ENCODE results near the gene C2CD4A.

DNA sequence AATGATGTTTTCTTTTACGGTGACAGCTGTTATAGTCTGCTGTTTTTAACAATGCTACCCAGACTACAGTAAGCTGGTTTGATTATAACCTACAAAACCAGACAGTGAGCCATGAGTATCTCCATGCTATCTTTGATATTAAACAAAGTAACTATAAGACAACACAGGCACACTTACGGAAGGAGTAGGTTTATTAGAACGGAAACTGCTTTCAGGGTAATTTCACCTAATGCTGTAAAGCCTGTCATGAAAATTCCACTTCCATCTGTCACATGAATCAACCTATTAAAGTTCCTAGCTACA is 39.6 kb upstream of the C2CD4A start:
- TF ChIP-seq, protein P1, sequence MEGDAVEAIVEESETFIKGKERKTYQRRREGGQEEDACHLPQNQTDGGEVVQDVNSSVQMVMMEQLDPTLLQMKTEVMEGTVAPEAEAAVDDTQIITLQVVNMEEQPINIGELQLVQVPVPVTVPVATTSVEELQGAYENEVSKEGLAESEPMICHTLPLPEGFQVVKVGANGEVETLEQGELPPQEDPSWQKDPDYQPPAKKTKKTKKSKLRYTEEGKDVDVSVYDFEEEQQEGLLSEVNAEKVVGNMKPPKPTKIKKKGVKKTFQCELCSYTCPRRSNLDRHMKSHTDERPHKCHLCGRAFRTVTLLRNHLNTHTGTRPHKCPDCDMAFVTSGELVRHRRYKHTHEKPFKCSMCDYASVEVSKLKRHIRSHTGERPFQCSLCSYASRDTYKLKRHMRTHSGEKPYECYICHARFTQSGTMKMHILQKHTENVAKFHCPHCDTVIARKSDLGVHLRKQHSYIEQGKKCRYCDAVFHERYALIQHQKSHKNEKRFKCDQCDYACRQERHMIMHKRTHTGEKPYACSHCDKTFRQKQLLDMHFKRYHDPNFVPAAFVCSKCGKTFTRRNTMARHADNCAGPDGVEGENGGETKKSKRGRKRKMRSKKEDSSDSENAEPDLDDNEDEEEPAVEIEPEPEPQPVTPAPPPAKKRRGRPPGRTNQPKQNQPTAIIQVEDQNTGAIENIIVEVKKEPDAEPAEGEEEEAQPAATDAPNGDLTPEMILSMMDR (IDR thresholded peaks at IDR 0.05; ENCODE audit: extremely low read depth in 1 of 2, insufficient read depth in 1 of 2, low read depth in 1 of 2, low read length in 2 of 2): no peak
- TF ChIP-seq MYC (IDR thresholded peaks at IDR 0.05; ENCODE audit: low read depth, low read length) (no peak), EZH2 (IDR thresholded peaks at IDR 0.05; ENCODE audit: borderline replicate concordance, low read depth, low read length, severe bottlenecking) (no peak), POLR2A (IDR thresholded peaks at IDR 0.05; ENCODE audit: low read depth, low read length) (no peak), JUN (IDR thresholded peaks at IDR 0.05; ENCODE audit: borderline replicate concordance, insufficient read depth, insufficient read length, low read depth) (no peak), POLR2AphosphoS5 (IDR thresholded peaks at IDR 0.05; ENCODE audit: insufficient read depth, low read depth, low read length) (no peak)
